Endodermal cell (in vitro differentiated cells): ENCODE measurements around the gene STK16. TPM values are rescaled to one million over a fixed set of nuclear protein-coding genes. Genes with fewer than 3 reads are reported as not detected.

ENCODE experiments used
- DNase-seq: peaks from one replicate; pipeline ENCODE4 v3.0.0-alpha.2; 2017
- H3K27ac ChIP-seq: 2 replicates; pipeline ENCODE4 v1.5.1; 2013; ENCODE audit warnings: mild to moderate bottlenecking, low read depth, low read length, moderate library complexity
- H3K27me3 ChIP-seq: 2 replicates; pipeline ENCODE4 v1.6.1; 2013; ENCODE audit warnings: mild to moderate bottlenecking, low read length, moderate library complexity; ENCODE audit not compliant: insufficient read depth, control insufficient read depth, poor library complexity, severe bottlenecking
- H3K36me3 ChIP-seq: 2 replicates; pipeline ENCODE4 v1.7.0; 2013; ENCODE audit warnings: mild to moderate bottlenecking, low read length, moderate library complexity; ENCODE audit not compliant: control insufficient read depth, insufficient read depth
- H3K4me1 ChIP-seq: one replicate; pipeline ENCODE4 v1.7.0; 2013; ENCODE audit warnings: low read length; ENCODE audit not compliant: control insufficient read depth, insufficient read depth
- H3K4me3 ChIP-seq: 2 replicates; pipeline ENCODE4 v1.5.1; 2013; ENCODE audit warnings: mild to moderate bottlenecking, low read length, moderate library complexity
- H3K9ac ChIP-seq: 2 replicates; pipeline ENCODE4 v1.6.1; 2013; ENCODE audit warnings: mild to moderate bottlenecking, low read length, moderate library complexity; ENCODE audit not compliant: poor library complexity, severe bottlenecking; ENCODE audit errors: extremely low read depth
- H3K9me3 ChIP-seq: 2 replicates; pipeline ENCODE4 v1.6.1; 2013; ENCODE audit warnings: mild to moderate bottlenecking, low read length, moderate library complexity; ENCODE audit not compliant: control insufficient read depth
- H3K27ac Mint-ChIP-seq: 2 replicates; pipeline ENCODE4 v1.8.0; 2020; ENCODE audit warnings: mixed read lengths
- H3K27me3 Mint-ChIP-seq: 2 replicates; pipeline ENCODE4 v1.8.0; 2021; ENCODE audit warnings: mild to moderate bottlenecking, mixed read lengths; ENCODE audit not compliant: insufficient read depth
- H3K36me3 Mint-ChIP-seq: 2 replicates; pipeline ENCODE4 v1.8.0; 2020; ENCODE audit warnings: low read depth, mixed read lengths
- H3K4me1 Mint-ChIP-seq: 2 replicates; pipeline ENCODE4 v1.8.0; 2020; ENCODE audit warnings: mixed read lengths
- H3K4me3 Mint-ChIP-seq: 2 replicates; pipeline ENCODE4 v1.8.0; 2020; ENCODE audit warnings: mild to moderate bottlenecking, moderate library complexity, mixed read lengths
- H3K9me3 Mint-ChIP-seq: 2 replicates; pipeline ENCODE4 v1.8.0; 2020; ENCODE audit warnings: mild to moderate bottlenecking, mixed read lengths
- CTCF ChIP-seq: fragments of 200-600 bp; sonication (generic); conservative IDR thresholded peaks from 2 replicates; pipeline ENCODE4 v1.5.0; 2021; ENCODE audit warnings: antibody characterized with exemption, mild to moderate bottlenecking
- WGBS, 2 experiments: methylation state at CpG; one replicate each; pipeline versions ENCODE4 v1.1.5 to v1.1.7; 2013; ENCODE audit warnings: missing lambda C conversion rate in 2 of 2, mixed read lengths in 1 of 2; ENCODE audit not compliant: insufficient coverage in 1 of 2, insufficient read length in 1 of 2; 5-methylcytosine and 5-hydroxymethylcytosine counted together
- total RNA-seq, 2 donors: library from RNA; stranded (reverse); fragmentation: NEBNext Ultra II Directional in 1 of 2; extraction: Animal tissue kit (Norgen Biotek cat#: 25700) in 1 of 2; gene quantifications; 2 replicates in 1 of 2; 3 replicates in 1 of 2; pipeline ENCODE4 v1.2.1, GENCODE V29; 2021

STK16 gene
- total RNA-seq, 2 donors from 2014 or later: 27.3 to 37.7 TPM

- H3K4me1 Mint-ChIP-seq: peaks cover 11% of the 10 kb centered on the region
- H3K27ac Mint-ChIP-seq: no peak overlapping the region
- Histone ChIP-seq H3K9ac (no peak overlapping the region), H3K4me1 (no peaks in the 10 kb centered on the region), H3K9me3 (no peaks in the 10 kb centered on the region), H3K36me3 (peaks cover 66% of the 10 kb centered on the region), H3K27me3 (no peaks in the 10 kb centered on the region), H3K27ac (no peak overlapping the region), H3K4me3 (no peak overlapping the region)
- H3K27me3 Mint-ChIP-seq: no peaks in the 10 kb centered on the region
- 92 to 96% methylated on average over 7 to 8 of the region's 8 CpGs for WGBS, 2 experiments
- no peak for DNase-seq
- peaks cover 58% of the 10 kb centered on the region for H3K36me3 Mint-ChIP-seq
- TF ChIP-seq CTCF: no peak
- no peak overlapping the region for H3K4me3 Mint-ChIP-seq
- no peaks in the 10 kb centered on the region for H3K9me3 Mint-ChIP-seq
Measured at GRCh38 chr2:219213026-219213415, 32.3 kb upstream of the STK16 start.

GRCh38 chr2:219213486-219214071 lies 31.7 kb upstream of the STK16 start:
- no peak overlapping the region for H3K27ac Mint-ChIP-seq
- peaks cover 52% of the 10 kb centered on the region for H3K36me3 Mint-ChIP-seq
- Histone ChIP-seq H3K4me1 (no peaks in the 10 kb centered on the region), H3K27me3 (no peaks in the 10 kb centered on the region), H3K36me3 (peaks cover 61% of the 10 kb centered on the region), H3K4me3 (no peak overlapping the region), H3K9ac (no peak overlapping the region), H3K27ac (no peak overlapping the region), H3K9me3 (no peaks in the 10 kb centered on the region)
- H3K4me1 Mint-ChIP-seq: peaks cover 12% of the 10 kb centered on the region
- DNase-seq: no peak
- no peaks in the 10 kb centered on the region for H3K27me3 Mint-ChIP-seq
- WGBS, 2 experiments: 97 to 100% methylated on average over 9 to 10 of the region's 10 CpGs
- TF ChIP-seq CTCF: no peak
- no peak overlapping the region for H3K4me3 Mint-ChIP-seq
- H3K9me3 Mint-ChIP-seq: no peaks in the 10 kb centered on the region

GRCh38 chr2:219214141-219214540 lies 31.1 kb upstream of the STK16 start:
- Mint-ChIP-seq H3K36me3 (peaks cover 47% of the 10 kb centered on the region), H3K4me3 (no peak overlapping the region), H3K4me1 (peaks cover 14% of the 10 kb centered on the region), H3K27ac (no peak overlapping the region), H3K27me3 (no peaks in the 10 kb centered on the region), H3K9me3 (no peaks in the 10 kb centered on the region)
- peaks cover 55% of the 10 kb centered on the region for H3K36me3 ChIP-seq
- H3K27me3 ChIP-seq: no peaks in the 10 kb centered on the region
- H3K9ac ChIP-seq: no peak overlapping the region
- H3K4me1 ChIP-seq: no peaks in the 10 kb centered on the region
- WGBS, 2 experiments: 96 to 98% methylated on average over 15 of the region's 15 CpGs
- H3K9me3 ChIP-seq: no peaks in the 10 kb centered on the region
- no peak for DNase-seq
- H3K27ac ChIP-seq: no peak overlapping the region
- no peak overlapping the region for H3K4me3 ChIP-seq
- no peak for TF ChIP-seq CTCF
